ENCODE results near the gene LRBA. TPM values are rescaled to one million over a fixed set of nuclear protein-coding genes. Genes with fewer than 3 reads are reported as not detected.

The LRBA gene
- total RNA-seq = 45.0 and 54.3 TPM in 2 replicates

GRCh38 chr4:151014521-151015458 lies at the start of gene LRBA:
LRBA (minus strand) TSS chr4:151015284; CDS start chr4:151014642, 642 bp downstream.

GRCh38 chr4:150582146-150582872 lies 432.8 kb downstream of the LRBA start, which contains the start of gene MAB21L2:
MAB21L2 (plus strand) TSS chr4:150582151; CDS start chr4:150583030, 879 bp downstream.

Other genes with a start within 250 kb of the LRBA start
- 1,894 and 2,829 TPM in 2 replicates for gene RPS3A, start 84.3 kb upstream of the LRBA start, total RNA-seq